ENCODE data around the gene ESF1. TPM values are rescaled to one million over a fixed set of nuclear protein-coding genes. Genes with fewer than 3 reads are reported as not detected.
A peak's percentile ranks its signal among the peaks of the same experiment; 100 is the strongest.

The ESF1 gene, protein sequence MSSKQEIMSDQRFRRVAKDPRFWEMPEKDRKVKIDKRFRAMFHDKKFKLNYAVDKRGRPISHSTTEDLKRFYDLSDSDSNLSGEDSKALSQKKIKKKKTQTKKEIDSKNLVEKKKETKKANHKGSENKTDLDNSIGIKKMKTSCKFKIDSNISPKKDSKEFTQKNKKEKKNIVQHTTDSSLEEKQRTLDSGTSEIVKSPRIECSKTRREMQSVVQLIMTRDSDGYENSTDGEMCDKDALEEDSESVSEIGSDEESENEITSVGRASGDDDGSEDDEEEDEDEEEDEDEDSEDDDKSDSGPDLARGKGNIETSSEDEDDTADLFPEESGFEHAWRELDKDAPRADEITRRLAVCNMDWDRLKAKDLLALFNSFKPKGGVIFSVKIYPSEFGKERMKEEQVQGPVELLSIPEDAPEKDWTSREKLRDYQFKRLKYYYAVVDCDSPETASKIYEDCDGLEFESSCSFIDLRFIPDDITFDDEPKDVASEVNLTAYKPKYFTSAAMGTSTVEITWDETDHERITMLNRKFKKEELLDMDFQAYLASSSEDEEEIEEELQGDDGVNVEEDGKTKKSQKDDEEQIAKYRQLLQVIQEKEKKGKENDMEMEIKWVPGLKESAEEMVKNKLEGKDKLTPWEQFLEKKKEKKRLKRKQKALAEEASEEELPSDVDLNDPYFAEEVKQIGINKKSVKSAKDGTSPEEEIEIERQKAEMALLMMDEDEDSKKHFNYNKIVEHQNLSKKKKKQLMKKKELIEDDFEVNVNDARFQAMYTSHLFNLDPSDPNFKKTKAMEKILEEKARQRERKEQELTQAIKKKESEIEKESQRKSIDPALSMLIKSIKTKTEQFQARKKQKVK
- 7.0 TPM for total RNA-seq

DNA sequence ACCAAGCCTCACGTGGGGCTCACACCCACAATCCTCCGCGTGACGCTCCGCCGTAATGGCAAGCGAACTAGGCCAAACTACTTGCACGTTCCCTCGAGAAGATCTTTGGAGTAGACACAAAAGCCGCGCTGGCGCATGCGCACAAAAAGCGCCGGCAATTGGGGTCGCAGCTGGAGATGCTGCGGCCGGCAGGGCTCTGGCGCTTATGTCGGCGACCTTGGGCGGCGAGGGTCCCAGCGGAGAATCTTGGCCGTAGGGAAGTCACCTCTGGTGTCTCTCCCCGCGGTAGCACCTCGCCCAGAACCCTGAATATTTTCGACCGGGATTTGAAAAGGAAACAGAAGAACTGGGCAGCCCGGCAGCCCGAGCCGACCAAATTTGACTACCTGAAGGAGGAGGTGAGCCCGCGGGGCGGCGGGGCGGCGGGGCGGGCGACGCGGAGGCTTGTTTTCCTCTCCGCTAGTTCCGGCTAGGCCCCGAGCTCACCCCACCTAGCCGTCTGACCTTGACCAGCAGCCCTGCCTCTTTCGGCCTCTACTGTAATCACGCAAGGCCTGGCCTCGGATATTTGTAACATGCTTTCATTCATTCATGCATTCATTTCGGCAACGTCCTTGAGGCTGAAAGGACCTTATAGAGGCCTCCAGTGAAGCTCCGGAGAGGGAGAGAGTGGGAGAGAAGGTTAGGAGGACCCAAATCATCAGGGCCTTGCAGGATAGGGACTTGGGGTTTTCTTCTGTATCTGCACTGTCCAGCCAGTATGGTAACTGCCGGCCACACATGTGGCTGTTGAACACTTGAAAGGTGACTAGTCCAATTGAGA is at the start of gene ESF1, which contains the start of gene NDUFAF5:
Gene ESF1 (minus strand): TSS at position 27 of the 823 bp plus-strand sequence. CDS start 1,779 bp downstream, outside the sequence.
Gene NDUFAF5 (plus strand): TSS at position 136 of the 823 bp plus-strand sequence. CDS start 41 bp downstream, at position 177.
- no peaks in the 10 kb centered on the region for H3K27me3 ChIP-seq (ENCODE audit: insufficient read depth, low read length)
- peaks cover 21% of the 10 kb centered on the region for H3K4me1 ChIP-seq (ENCODE audit: insufficient read depth, low read length)
- peak within 1 kb of the TSS; percentile 92 for H3K4me3 ChIP-seq (ENCODE audit: low read length)
- no peaks in the 10 kb centered on the region for H3K9me3 ChIP-seq (ENCODE audit: low read depth, low read length)

GRCh38 chr20:13831476-13831875 is 46.8 kb upstream of the ESF1 start:
- H3K4me3 ChIP-seq (ENCODE audit: low read length): no peak overlapping the region
- H3K27me3 ChIP-seq (ENCODE audit: insufficient read depth, low read length): peaks cover 3% of the 10 kb centered on the region
- peaks cover 5% of the 10 kb centered on the region for H3K4me1 ChIP-seq (ENCODE audit: insufficient read depth, low read length)
- H3K9me3 ChIP-seq (ENCODE audit: low read depth, low read length): peaks cover 4% of the 10 kb centered on the region

DNA sequence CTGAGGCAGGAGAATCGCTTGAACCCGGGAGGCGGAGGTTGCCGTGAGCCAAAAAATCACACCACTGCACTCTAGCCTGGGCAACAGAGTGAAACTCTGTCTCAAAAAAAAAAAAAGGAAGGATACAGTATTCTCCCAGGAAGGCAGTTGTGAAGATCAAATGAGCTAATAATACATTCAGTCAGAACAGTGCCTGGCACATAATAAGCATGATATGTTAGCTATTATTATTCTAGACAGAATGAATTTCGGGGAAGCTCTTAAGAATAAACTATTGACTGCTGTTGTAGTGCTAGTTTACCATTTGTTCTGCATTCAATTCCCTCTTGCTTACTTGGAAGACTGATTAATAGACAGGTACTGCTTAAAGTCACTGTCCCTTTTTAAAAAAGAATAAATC is 40.7 kb upstream of the ESF1 start:
- H3K4me3 ChIP-seq (ENCODE audit: low read length): no peak overlapping the region
- peaks cover 22% of the 10 kb centered on the region for H3K4me1 ChIP-seq (ENCODE audit: insufficient read depth, low read length)
- no peaks in the 10 kb centered on the region for H3K27me3 ChIP-seq (ENCODE audit: insufficient read depth, low read length)
- H3K9me3 ChIP-seq (ENCODE audit: low read depth, low read length): no peaks in the 10 kb centered on the region

DNA sequence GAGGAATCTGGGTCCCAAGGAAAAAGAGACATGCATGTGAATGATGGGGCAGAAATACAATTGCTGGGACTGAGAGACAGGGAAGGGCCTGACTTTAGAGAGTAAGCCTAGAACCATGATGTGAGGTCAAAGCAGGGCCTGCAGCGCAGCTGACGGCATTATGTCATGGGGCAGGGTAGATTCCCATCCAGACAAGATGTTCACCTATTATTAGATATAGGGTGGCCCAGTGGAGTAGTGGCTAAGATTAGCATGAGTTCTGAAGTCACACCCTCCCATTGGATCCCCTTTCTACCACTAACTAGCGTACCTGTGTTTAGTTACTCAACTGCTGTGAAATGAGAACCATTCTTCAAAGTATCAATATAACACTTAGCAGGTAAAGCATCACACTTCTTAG is 39.7 kb upstream of the ESF1 start:
- H3K9me3 ChIP-seq (ENCODE audit: low read depth, low read length): no peaks in the 10 kb centered on the region
- no peaks in the 10 kb centered on the region for H3K27me3 ChIP-seq (ENCODE audit: insufficient read depth, low read length)
- peaks cover 22% of the 10 kb centered on the region for H3K4me1 ChIP-seq (ENCODE audit: insufficient read depth, low read length)
- no peak overlapping the region for H3K4me3 ChIP-seq (ENCODE audit: low read length)

DNA sequence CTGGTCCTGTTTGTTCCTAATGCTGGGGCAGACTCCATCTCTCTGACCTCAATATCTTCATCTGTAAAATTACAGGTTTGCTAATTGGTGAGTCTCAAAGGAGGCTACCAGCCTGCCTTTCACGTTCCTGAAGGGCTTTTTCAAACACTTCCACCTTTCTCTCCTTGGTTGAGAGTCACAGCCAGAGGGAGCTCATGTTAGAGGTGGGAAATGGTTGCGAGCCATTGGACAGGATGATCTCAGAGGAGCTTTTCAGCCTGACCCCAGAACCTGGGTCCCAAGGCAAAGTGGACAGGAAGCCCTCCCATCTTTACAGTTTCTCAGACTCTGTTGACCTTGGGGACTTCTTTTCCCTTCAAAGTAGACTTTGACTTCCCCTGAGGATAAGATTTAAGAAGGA is 37.7 kb upstream of the ESF1 start:
- Histone ChIP-seq H3K27me3 (ENCODE audit: insufficient read depth, low read length) (no peaks in the 10 kb centered on the region), H3K4me3 (ENCODE audit: low read length) (no peak overlapping the region), H3K4me1 (ENCODE audit: insufficient read depth, low read length) (peaks cover 22% of the 10 kb centered on the region), H3K9me3 (ENCODE audit: low read depth, low read length) (no peaks in the 10 kb centered on the region)

DNA sequence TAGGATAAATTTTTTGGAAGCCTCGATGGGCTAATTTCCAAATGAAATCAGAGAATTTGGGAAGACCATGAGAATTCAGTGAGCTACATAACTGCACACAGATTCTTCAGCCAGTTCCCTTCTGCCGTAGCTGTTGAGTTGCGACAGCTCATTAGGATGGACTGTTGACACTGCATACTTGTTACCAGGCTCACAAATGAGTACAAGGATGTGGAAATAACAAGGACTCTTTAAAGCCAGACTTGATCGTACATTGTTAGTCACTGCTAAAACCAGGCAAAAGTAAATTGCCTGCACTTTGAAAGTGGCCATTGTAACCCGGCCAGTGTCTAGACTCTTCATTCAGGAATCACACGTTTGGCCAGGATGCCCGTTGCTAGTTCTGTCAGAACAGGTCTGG is 37.2 kb upstream of the ESF1 start:
- Histone ChIP-seq H3K9me3 (ENCODE audit: low read depth, low read length) (no peaks in the 10 kb centered on the region), H3K4me1 (ENCODE audit: insufficient read depth, low read length) (peaks cover 22% of the 10 kb centered on the region), H3K4me3 (ENCODE audit: low read length) (no peak overlapping the region), H3K27me3 (ENCODE audit: insufficient read depth, low read length) (no peaks in the 10 kb centered on the region)

DNA sequence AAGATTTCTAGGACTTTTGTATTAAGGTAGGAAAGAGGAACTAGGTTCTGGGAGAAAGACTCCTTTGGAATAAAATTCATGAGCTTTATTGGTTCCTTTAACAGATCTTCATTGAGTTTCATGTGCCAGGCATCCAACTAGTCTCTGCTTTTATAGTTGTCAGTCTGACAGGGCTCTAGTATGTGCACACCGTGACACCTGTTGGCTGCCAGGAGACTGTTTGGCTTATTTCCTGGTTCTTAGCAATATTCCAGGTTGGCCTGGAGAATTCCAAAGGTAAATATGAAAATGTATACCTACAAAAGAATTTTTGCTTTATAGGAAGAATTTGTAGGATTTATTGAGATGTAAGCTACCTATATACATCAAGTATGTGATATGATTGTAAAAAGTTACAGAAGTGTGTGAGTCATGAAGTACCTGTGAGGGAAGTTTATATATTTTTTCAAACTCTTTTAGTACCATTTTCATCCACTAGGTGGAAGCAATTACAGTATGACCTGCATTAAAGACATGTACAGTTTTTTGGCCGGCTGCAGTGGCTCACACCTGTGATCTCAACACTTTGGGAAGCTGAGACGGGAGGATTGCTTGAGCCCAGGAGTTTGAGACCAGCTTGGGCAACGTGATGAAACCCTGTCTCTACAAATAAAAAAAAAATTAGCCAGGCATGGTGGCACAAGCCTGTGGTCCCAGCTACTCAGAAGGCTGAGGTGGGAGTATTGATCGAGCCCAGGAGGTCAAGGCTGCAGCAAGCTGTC is 35.3 kb upstream of the ESF1 start:
- Histone ChIP-seq H3K27me3 (ENCODE audit: insufficient read depth, low read length) (no peaks in the 10 kb centered on the region), H3K4me3 (ENCODE audit: low read length) (no peak overlapping the region), H3K4me1 (ENCODE audit: insufficient read depth, low read length) (peaks cover 8% of the 10 kb centered on the region), H3K9me3 (ENCODE audit: low read depth, low read length) (no peaks in the 10 kb centered on the region)

- Histone ChIP-seq H3K27me3 (ENCODE audit: insufficient read depth, low read length) (no peaks in the 10 kb centered on the region), H3K4me3 (ENCODE audit: low read length) (no peak overlapping the region), H3K9me3 (ENCODE audit: low read depth, low read length) (no peaks in the 10 kb centered on the region), H3K4me1 (ENCODE audit: insufficient read depth, low read length) (peaks cover 3% of the 10 kb centered on the region)
These were observed 32.6 kb upstream of the ESF1 start for GRCh38 chr20:13817342-13817741.

DNA sequence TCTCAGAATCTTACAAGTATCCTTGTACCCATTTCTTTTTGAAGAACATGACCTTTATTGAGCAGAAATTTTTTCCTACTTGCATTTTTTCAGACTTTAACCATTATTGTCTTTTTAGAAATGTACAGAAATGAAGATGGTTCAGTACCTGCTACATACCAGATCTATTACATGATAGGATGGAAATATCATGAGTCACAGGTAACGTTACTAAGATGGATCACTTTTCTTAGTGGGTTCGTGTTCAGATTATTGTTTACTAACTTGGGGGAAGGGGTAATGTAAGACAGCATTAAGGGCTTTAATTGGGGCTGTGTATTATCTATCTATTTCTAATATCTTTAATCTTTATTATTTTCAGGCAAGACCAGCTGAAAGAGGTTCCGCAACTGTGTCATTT is 32.0 kb upstream of the ESF1 start:
- no peaks in the 10 kb centered on the region for H3K27me3 ChIP-seq (ENCODE audit: insufficient read depth, low read length)
- no peaks in the 10 kb centered on the region for H3K9me3 ChIP-seq (ENCODE audit: low read depth, low read length)
- no peaks in the 10 kb centered on the region for H3K4me1 ChIP-seq (ENCODE audit: insufficient read depth, low read length)
- H3K4me3 ChIP-seq (ENCODE audit: low read length): no peak overlapping the region

- no peaks in the 10 kb centered on the region for H3K4me1 ChIP-seq (ENCODE audit: insufficient read depth, low read length)
- H3K4me3 ChIP-seq (ENCODE audit: low read length): no peak overlapping the region
These were observed 30.0 kb upstream of the ESF1 start for GRCh38 chr20:13814672-13815071.

DNA sequence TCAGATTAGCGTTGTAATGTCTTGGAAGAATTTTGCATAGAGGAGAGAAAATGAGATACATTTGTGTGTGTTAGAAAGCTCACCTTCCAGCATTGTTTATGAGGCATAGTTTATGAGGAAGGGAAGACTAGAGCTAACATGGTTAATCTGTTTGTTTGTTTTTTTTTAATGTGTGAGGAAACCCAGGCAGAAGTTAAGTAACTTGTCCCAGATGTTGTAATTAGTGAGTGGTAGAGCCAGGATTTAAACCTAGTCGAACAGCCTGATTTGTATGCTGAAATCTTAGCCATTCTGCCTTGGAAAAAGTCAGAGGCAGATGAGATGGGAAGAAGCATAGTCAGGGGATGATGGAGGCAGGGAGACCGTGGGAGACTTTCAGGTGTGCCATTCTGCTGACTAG is 29.2 kb upstream of the ESF1 start:
- Histone ChIP-seq H3K4me1 (ENCODE audit: insufficient read depth, low read length) (no peaks in the 10 kb centered on the region), H3K27me3 (ENCODE audit: insufficient read depth, low read length) (no peaks in the 10 kb centered on the region), H3K4me3 (ENCODE audit: low read length) (no peak overlapping the region), H3K9me3 (ENCODE audit: low read depth, low read length) (no peaks in the 10 kb centered on the region)

More at GRCh38 chr20:13814672-13815071, 30.0 kb upstream of the ESF1 start:
- H3K9me3 ChIP-seq (ENCODE audit: low read depth, low read length): no peaks in the 10 kb centered on the region
- H3K27me3 ChIP-seq (ENCODE audit: insufficient read depth, low read length): no peaks in the 10 kb centered on the region

GRCh38 chr20:13810446-13810845 is 25.7 kb upstream of the ESF1 start:
- H3K27me3 ChIP-seq (ENCODE audit: insufficient read depth, low read length): no peaks in the 10 kb centered on the region
- H3K4me1 ChIP-seq (ENCODE audit: insufficient read depth, low read length): no peaks in the 10 kb centered on the region
- no peak overlapping the region for H3K4me3 ChIP-seq (ENCODE audit: low read length)
- no peaks in the 10 kb centered on the region for H3K9me3 ChIP-seq (ENCODE audit: low read depth, low read length)

DNA sequence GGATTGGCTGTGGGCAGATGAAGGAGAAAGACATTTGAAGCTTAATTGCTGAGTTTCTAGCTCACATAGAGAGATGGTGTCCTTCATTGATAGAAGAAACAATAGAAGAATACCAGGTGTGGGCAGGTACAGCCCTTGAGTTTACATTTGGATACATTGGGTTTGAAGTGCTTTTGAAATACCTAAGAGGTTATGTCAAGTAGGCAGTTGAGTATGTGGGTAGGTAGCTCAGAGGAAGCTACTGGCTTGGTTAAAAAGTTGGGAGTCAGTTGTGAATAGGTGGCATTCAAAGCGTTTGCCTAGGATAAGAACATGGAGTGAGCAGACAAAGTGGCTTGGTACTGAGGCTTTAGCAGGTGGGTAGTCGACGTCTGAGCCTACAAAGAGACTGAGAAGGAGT is 25.1 kb upstream of the ESF1 start:
- no peaks in the 10 kb centered on the region for H3K9me3 ChIP-seq (ENCODE audit: low read depth, low read length)
- H3K4me1 ChIP-seq (ENCODE audit: insufficient read depth, low read length): no peaks in the 10 kb centered on the region
- H3K27me3 ChIP-seq (ENCODE audit: insufficient read depth, low read length): no peaks in the 10 kb centered on the region
- no peak overlapping the region for H3K4me3 ChIP-seq (ENCODE audit: low read length)

GRCh38 chr20:13809373-13809772 is 24.7 kb upstream of the ESF1 start:
- Histone ChIP-seq H3K4me1 (ENCODE audit: insufficient read depth, low read length) (no peaks in the 10 kb centered on the region), H3K9me3 (ENCODE audit: low read depth, low read length) (no peaks in the 10 kb centered on the region), H3K4me3 (ENCODE audit: low read length) (no peak overlapping the region), H3K27me3 (ENCODE audit: insufficient read depth, low read length) (no peaks in the 10 kb centered on the region)

Data from mononuclear cell (primary cell).